Fibroblast of skin of right biceps (primary cell): ENCODE results near the gene ELOVL5.
"Not testable (repeated sequence)": the region's sequence is repeated elsewhere in the genome, so short reads cannot be mapped to it uniquely, and the experiment has no call there.

Source experiments
- DNase-seq: peaks from one replicate; pipeline ENCODE4 v3.0.0-alpha.2; 2013

The ELOVL5 gene

GRCh38 chr6:53359095-53359842, 10.5 kb upstream of the ELOVL5 start:
- DNase-seq: peak; percentile 97

DNA sequence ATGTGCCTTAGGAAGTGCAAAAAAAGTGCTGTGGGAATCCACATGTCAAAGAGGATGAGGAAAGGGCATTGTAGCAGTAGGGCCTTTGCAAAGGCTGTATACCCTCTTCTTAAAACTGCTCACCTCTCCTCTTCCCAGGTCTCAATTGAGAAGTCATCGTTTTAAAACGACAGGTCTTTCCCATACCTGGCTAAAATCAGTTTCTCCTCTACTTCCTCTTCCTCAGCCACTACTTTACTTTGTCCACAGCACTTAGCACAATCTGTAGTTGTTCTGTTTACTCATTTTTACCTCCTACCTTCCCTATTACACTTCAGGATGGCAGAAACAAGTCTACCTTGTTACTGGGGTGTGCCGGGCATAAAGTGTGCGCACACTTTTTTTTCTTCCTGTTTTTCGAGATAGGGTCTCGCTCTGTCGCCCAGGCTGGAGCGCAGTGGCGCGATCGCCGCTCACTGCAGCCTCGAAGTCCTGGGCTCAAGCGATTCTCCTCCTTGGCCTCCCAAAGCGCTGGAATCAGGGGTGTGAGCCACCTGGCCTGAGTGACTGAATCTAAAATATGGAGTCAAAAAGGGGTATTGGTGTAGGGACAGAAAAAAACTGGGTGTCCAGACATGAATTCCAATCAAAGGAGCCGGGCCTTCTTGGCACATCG, 9.8 kb upstream of the ELOVL5 start:
- DNase-seq: no peak

DNA sequence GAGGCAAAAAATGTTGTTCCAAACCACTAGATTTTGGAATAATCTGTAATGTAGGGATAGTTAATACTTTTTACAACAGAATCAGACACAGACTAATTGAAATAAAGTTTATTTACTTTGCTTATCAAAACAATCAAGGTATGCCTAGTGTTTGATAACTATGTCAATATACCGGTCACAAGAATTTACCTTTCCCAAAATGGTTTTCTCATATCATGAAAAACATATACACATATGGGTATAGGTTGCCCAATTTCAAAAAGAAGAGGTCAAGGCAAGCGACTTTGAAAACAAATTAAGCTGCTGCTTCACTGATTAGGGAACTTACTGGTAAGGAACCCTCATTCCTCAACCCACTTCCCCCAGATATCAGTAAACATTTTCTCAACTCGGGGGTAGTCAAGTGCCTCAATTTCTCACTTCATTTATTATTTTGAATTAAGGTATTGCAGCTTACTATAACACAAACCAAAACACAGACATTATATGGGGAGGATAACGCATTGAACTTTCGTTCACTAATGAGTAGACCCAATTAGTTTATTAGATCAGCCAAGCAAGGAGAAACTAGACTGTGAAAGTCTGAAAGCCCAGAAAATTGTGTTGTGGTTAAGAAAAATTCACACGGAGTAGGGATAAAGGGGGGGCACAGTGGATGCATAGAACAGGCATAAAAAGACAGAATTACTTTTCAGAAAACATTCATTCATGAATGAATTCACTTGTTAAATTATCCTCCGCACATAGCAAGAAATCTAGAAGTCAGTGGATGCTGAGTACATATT, 9.0 kb upstream of the ELOVL5 start:
- DNase-seq: no peak

- no peak for DNase-seq
Observed at GRCh38 chr6:53353624-53354023, 4.9 kb upstream of the ELOVL5 start.

DNA sequence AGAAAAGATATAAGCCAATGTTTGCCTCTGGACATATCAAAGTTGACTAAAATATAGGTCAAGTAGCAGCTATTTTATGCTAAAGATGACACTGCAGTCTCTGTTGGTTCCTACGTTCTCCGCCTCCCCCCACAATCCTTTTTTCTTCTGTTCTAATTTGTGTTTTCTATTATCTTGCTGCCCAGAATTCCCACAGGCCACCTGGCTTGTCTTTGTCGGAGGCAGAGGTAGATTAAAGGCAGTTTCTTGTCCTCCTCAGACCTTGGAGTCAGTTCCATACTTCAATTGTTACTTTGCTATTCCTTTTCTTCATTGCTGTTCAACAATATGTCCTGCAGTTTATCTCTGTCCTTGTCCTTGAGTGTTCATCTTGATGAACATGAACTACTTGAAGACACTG, 3.6 kb upstream of the ELOVL5 start:
- DNase-seq: no peak

- DNase-seq: no peak
Observed at GRCh38 chr6:53349209-53349693, 501 bp upstream of the ELOVL5 start.

GRCh38 chr6:53347921-53348370, 804 bp downstream of the ELOVL5 start:
- DNase-seq: peak; percentile 76

GRCh38 chr6:53347250-53347920, 1.4 kb downstream of the ELOVL5 start:
- peak; percentile 18 for DNase-seq

DNA sequence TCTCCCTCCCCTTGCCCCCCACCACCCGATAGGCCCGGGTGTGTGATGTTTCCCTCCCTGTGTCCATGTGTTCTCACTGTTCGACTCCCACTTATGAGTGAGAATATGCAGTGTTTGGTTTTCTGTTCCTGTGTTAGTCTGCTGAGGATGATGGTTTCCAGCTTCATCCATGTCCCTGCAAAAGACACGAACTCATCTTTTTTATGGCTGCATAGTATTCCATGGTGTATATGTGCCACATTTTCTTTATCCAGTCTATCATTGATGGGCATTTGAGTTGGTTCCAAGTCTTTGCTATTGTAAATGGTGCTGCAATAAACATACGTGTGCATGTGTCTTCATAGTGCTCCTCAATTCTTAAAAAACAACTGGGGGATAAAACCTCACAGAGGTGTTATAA, 2.7 kb downstream of the ELOVL5 start:
- not testable (repeated sequence) for DNase-seq

- no peak for DNase-seq
Observed at GRCh38 chr6:53344969-53345368, 3.8 kb downstream of the ELOVL5 start.

GRCh38 chr6:53343092-53343491, 5.7 kb downstream of the ELOVL5 start:
- no peak for DNase-seq

DNA sequence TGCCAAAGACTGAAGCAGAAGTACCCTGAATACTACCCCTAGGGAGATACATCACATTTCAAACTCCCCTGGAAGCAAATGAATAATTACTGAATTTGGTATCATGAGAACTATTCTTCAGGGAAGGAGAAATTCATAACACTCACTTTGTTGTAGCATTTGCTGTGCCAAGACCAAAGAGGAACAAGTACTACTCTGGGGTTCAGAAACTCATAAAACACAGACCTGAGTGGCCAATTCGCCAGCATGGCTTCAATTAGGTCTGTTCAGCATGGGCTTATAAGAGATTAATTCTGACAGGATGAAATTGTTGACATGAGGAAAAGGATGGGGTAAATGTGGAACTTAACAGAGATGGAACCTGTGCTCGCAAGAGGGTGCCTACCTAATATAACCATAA, 6.5 kb downstream of the ELOVL5 start:
- DNase-seq: no peak

GRCh38 chr6:53340536-53340935, 8.2 kb downstream of the ELOVL5 start:
- DNase-seq: no peak

DNA sequence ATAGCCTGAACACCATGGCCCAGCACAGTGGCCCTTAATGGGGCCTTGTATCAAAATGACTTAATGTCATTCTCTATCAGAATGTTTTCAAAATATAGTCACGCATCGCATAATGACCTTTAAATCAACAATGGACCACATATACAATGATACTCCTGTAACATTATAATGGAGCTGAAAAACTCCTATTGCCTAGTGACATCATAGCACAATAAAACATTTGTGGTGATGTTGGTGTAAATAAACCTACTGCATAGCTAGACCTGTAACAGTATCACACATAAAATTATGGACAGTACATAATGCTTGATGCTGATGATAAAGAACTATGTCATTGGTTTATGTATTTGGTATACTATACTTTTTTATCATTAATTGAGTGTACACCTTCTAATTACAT, 9.3 kb downstream of the ELOVL5 start:
- DNase-seq: no peak

- DNase-seq: no peak
Observed at GRCh38 chr6:53338304-53338703, 10.4 kb downstream of the ELOVL5 start.

DNA sequence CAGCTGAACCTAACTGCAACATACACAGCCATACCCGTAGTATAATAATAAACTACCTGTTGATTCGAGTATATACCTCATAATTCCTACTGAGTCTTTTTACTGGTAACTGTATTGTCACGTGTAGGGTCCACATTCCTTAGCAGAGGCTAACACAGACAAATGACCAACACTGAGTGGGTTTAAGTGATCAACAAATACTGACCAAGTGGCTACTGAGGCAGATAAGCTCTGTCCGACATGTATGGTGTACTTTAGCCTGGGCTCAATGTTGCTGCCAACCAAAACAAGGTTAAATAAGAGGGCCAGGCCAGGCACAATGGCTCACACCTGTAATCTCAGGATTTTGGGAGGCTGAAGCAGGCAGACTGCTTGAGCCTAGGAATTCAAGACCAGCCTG, 12.7 kb downstream of the ELOVL5 start:
- DNase-seq: no peak

DNA sequence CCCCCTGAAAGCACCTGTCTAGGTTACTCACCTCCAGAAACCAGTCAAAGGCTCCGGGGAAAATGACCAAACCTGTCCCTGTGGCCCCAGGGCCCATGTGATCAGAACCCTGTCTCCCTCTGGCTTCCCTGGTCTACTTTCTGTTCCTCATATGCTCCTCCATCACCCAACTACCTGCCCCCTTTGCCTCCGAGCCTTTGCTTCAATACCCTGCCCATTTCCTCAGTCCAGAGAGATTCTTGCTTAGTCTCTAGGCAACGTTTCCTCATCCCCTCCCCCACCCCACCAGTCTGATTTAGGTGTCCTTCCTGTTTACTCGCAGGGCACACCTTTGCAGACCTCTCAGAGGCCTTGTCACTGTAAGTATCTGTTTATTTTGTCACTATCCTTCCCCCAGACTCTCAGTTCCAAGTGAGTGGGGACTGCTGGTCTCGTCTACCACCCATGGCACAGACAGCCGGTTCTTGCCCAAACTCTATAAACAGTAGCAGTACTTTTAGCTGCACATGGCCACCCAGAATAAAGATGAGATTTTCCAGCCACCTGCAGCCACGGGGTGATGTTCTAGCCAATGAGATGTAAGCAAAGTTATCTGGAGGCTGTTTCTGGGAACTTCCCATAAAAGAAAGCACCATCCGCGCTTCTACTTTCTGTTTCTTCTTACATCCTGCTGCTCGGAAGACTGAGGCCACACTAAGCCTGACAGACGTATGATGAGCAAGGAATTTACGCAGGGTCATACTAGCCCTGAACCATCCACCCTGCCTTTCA, 13.3 kb downstream of the ELOVL5 start:
- DNase-seq: no peak

DNA sequence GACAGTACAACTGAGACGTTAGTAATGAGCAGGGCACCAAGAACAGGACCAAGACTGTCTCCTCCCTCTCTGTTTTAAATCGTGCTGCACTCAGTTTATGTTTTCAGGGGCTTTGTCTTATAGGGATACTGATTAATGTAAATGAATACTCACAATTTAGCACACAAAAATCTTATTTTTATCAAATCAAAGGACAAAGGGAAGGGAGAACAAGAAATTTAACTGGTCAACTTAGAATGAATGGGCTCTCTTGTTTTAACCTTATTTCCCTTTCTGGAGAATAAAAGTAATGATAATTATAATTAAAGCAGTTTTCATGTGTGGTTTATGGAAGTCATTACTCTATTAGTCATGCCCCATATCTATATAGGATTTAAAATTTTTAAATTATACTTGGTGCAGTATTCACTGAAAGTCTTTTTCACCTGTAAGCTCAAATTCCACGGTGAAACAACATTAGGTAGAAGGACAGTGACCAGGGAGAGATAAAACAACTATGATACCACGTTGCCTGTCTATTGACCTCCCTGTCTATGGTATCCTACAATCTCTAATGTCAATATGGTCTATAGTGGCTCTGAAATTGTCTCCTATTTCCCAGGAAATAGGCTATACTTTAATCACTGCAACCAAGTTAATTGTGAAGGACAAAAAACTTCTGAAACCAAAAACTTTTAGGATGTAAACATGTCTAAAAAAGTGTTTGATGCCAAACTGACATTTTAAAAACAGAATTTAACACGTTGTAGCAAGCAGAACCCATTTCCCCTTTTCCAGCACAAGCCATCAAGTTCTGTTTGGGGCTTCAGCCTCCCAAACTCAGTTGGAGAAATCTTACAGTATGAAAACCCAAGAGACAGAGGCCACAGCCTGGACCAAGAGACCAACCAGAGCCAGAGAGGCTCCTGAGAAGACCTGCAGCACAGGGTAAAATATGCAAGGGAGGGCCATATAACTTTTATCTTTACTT, 15.0 kb downstream of the ELOVL5 start:
- no peak for DNase-seq

DNA sequence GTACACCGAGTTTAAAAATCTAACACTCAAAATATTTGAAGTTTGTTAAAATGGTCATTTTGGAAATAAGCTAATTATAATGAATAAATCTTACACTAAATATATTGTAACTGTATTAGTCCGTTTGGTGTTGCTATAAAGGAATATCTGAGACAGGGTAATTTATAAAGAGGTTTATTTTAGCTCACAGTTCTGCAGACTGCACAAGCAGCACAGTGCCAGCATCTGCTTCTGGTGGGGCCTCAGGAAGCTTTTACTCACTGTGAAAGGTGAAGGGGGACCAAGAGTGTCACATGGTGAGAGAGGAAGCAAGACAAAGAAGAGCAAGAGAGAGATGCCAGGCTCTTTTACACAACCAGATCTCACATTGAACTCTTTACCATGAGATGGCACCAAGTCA, 17.1 kb downstream of the ELOVL5 start:
- DNase-seq: no peak

DNA sequence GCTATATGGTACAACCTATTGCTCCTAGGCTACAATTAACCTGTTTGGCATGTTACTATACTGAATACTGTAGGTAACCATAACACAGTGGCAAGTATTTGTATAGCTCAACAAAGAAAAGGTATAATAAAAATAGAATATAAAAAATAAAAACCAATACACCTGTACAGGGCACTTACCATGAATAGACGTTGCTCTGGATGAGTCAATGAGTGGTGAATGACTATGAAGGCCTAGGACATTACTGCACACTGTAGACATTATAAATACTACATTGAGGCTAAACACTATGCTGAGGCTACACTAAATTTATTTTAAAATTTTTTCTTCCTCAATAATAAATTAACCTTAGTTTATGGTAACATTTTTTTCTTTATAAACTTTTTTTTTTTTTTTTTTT, 18.6 kb downstream of the ELOVL5 start:
- DNase-seq: no peak

GRCh38 chr6:53328375-53328774, 20.4 kb downstream of the ELOVL5 start:
- DNase-seq: no peak
